Mucosa of stomach (tissue), 1 donor: Measurements from ENCODE around the gene ELFN1.

ENCODE experiments used
- H3K27me3 ChIP-seq: one replicate; pipeline ENCODE4 v1.7.0; 2013; ENCODE audit warnings: mild to moderate bottlenecking, low read length; ENCODE audit not compliant: control insufficient read depth, insufficient read depth
- H3K36me3 ChIP-seq: one replicate; pipeline ENCODE4 v1.7.0; 2013; ENCODE audit warnings: low read length; ENCODE audit not compliant: control insufficient read depth, insufficient read depth
- H3K4me1 ChIP-seq: one replicate; pipeline ENCODE4 v1.7.0; 2013; ENCODE audit warnings: mild to moderate bottlenecking, low read length; ENCODE audit not compliant: control insufficient read depth, insufficient read depth
- H3K4me3 ChIP-seq: one replicate; pipeline ENCODE4 v1.7.0; 2013; ENCODE audit warnings: low read length
- H3K9ac ChIP-seq: one replicate; pipeline ENCODE4 v1.7.0; 2013; ENCODE audit warnings: mild to moderate bottlenecking, low read length, moderate library complexity
- H3K9me3 ChIP-seq: one replicate; pipeline ENCODE4 v1.7.0; 2013; ENCODE audit warnings: mild to moderate bottlenecking, low read length, moderate library complexity; ENCODE audit not compliant: control insufficient read depth
- donor health status: Pancreatic carcinoma.

ELFN1 gene

GRCh38 chr7:1743481-1744230 is 73.6 kb downstream of the ELFN1 start:
- H3K36me3 ChIP-seq = no peaks in the 10 kb centered on the region
- H3K27me3 ChIP-seq = peaks cover 8% of the 10 kb centered on the region
- H3K4me3 ChIP-seq = no peak overlapping the region
- no peak overlapping the region for H3K9ac ChIP-seq
- H3K4me1 ChIP-seq = peaks cover 26% of the 10 kb centered on the region
- no peaks in the 10 kb centered on the region for H3K9me3 ChIP-seq

GRCh38 chr7:1744296-1745017 is 74.4 kb downstream of the ELFN1 start:
- H3K36me3 ChIP-seq = no peaks in the 10 kb centered on the region
- H3K27me3 ChIP-seq = peaks cover 16% of the 10 kb centered on the region
- no peak overlapping the region for H3K4me3 ChIP-seq
- no peak overlapping the region for H3K9ac ChIP-seq
- H3K9me3 ChIP-seq = no peaks in the 10 kb centered on the region
- H3K4me1 ChIP-seq = peaks cover 26% of the 10 kb centered on the region

- Histone ChIP-seq H3K4me3 (no peak overlapping the region), H3K36me3 (no peaks in the 10 kb centered on the region), H3K27me3 (peaks cover 22% of the 10 kb centered on the region), H3K9ac (no peak overlapping the region), H3K4me1 (peaks cover 26% of the 10 kb centered on the region), H3K9me3 (no peaks in the 10 kb centered on the region)
These were observed 75.0 kb downstream of the ELFN1 start for GRCh38 chr7:1745018-1745532.

GRCh38 chr7:1745576-1746490 is 75.8 kb downstream of the ELFN1 start:
- no peak overlapping the region for H3K9ac ChIP-seq
- H3K4me3 ChIP-seq = no peak overlapping the region
- H3K4me1 ChIP-seq = peaks cover 26% of the 10 kb centered on the region
- H3K27me3 ChIP-seq = peaks cover 26% of the 10 kb centered on the region
- no peaks in the 10 kb centered on the region for H3K9me3 ChIP-seq
- no peaks in the 10 kb centered on the region for H3K36me3 ChIP-seq

GRCh38 chr7:1746491-1746975 is 76.5 kb downstream of the ELFN1 start:
- Histone ChIP-seq H3K9me3 (no peaks in the 10 kb centered on the region), H3K36me3 (no peaks in the 10 kb centered on the region), H3K4me3 (no peak overlapping the region), H3K27me3 (peaks cover 26% of the 10 kb centered on the region), H3K4me1 (peaks cover 26% of the 10 kb centered on the region), H3K9ac (no peak overlapping the region)

GRCh38 chr7:1747004-1747801 is 77.1 kb downstream of the ELFN1 start:
- Histone ChIP-seq H3K4me1 (peaks cover 20% of the 10 kb centered on the region), H3K9ac (no peak overlapping the region), H3K36me3 (no peaks in the 10 kb centered on the region), H3K4me3 (no peak overlapping the region), H3K9me3 (no peaks in the 10 kb centered on the region), H3K27me3 (peaks cover 26% of the 10 kb centered on the region)

- Histone ChIP-seq H3K27me3 (peaks cover 26% of the 10 kb centered on the region), H3K36me3 (no peaks in the 10 kb centered on the region), H3K4me1 (peaks cover 9% of the 10 kb centered on the region), H3K4me3 (no peak overlapping the region), H3K9me3 (no peaks in the 10 kb centered on the region), H3K9ac (no peak overlapping the region)
These were observed 78.2 kb downstream of the ELFN1 start for GRCh38 chr7:1748076-1748838.

GRCh38 chr7:1748839-1749173 is 78.7 kb downstream of the ELFN1 start:
- H3K27me3 ChIP-seq = peaks cover 27% of the 10 kb centered on the region

GRCh38 chr7:1749351-1749863 is 79.3 kb downstream of the ELFN1 start:
- no peak overlapping the region for H3K9ac ChIP-seq
- peaks cover 31% of the 10 kb centered on the region for H3K27me3 ChIP-seq

More at GRCh38 chr7:1748839-1749173, 78.7 kb downstream of the ELFN1 start:
- H3K4me1 ChIP-seq = peaks cover 8% of the 10 kb centered on the region
- no peaks in the 10 kb centered on the region for H3K9me3 ChIP-seq
- no peak overlapping the region for H3K4me3 ChIP-seq
- H3K9ac ChIP-seq = no peak overlapping the region
- no peaks in the 10 kb centered on the region for H3K36me3 ChIP-seq

GRCh38 chr7:1749864-1750466 is 79.9 kb downstream of the ELFN1 start:
- no peaks in the 10 kb centered on the region for H3K36me3 ChIP-seq
- H3K9ac ChIP-seq = no peak overlapping the region
- H3K9me3 ChIP-seq = no peaks in the 10 kb centered on the region
- no peak overlapping the region for H3K4me3 ChIP-seq
- H3K27me3 ChIP-seq = peaks cover 31% of the 10 kb centered on the region
- H3K4me1 ChIP-seq = peaks cover 8% of the 10 kb centered on the region

More at GRCh38 chr7:1749351-1749863, 79.3 kb downstream of the ELFN1 start:
- H3K9me3 ChIP-seq = no peaks in the 10 kb centered on the region
- H3K4me1 ChIP-seq = peaks cover 8% of the 10 kb centered on the region
- H3K4me3 ChIP-seq = no peak overlapping the region
- no peaks in the 10 kb centered on the region for H3K36me3 ChIP-seq
